ENCODE results near the gene DIP2C. TPM values are rescaled to one million over a fixed set of nuclear protein-coding genes. Genes with fewer than 3 reads are reported as not detected.

The DIP2C gene
- total RNA-seq, 1 experiment from 2014 or later: 11.0 TPM

DNA sequence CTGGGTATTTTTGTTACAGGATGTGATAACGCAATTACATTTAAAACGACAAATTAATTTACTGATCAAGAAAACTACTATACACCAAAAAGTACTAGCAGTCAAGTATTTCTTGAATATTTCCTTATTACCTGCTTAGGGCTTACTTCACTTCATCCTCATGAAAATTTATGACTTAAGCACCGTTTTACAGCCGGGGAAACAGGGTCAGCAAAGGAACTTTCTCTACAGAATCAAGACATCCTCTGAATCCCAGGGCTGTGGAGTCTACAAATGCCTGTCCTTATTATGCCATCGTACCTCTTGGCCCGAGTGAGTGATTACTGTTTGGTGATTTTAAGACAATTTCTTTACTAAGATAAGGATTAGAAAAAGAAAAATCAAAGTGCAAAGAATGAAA lies 305.9 kb downstream of the DIP2C start (continued):
- TF ChIP-seq, protein P1, sequence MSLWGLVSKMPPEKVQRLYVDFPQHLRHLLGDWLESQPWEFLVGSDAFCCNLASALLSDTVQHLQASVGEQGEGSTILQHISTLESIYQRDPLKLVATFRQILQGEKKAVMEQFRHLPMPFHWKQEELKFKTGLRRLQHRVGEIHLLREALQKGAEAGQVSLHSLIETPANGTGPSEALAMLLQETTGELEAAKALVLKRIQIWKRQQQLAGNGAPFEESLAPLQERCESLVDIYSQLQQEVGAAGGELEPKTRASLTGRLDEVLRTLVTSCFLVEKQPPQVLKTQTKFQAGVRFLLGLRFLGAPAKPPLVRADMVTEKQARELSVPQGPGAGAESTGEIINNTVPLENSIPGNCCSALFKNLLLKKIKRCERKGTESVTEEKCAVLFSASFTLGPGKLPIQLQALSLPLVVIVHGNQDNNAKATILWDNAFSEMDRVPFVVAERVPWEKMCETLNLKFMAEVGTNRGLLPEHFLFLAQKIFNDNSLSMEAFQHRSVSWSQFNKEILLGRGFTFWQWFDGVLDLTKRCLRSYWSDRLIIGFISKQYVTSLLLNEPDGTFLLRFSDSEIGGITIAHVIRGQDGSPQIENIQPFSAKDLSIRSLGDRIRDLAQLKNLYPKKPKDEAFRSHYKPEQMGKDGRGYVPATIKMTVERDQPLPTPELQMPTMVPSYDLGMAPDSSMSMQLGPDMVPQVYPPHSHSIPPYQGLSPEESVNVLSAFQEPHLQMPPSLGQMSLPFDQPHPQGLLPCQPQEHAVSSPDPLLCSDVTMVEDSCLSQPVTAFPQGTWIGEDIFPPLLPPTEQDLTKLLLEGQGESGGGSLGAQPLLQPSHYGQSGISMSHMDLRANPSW (CRISPR knock-in tag; conservative IDR thresholded peaks at IDR 0.05; ENCODE audit: low read depth): no peak
- TF ChIP-seq, protein P2, sequence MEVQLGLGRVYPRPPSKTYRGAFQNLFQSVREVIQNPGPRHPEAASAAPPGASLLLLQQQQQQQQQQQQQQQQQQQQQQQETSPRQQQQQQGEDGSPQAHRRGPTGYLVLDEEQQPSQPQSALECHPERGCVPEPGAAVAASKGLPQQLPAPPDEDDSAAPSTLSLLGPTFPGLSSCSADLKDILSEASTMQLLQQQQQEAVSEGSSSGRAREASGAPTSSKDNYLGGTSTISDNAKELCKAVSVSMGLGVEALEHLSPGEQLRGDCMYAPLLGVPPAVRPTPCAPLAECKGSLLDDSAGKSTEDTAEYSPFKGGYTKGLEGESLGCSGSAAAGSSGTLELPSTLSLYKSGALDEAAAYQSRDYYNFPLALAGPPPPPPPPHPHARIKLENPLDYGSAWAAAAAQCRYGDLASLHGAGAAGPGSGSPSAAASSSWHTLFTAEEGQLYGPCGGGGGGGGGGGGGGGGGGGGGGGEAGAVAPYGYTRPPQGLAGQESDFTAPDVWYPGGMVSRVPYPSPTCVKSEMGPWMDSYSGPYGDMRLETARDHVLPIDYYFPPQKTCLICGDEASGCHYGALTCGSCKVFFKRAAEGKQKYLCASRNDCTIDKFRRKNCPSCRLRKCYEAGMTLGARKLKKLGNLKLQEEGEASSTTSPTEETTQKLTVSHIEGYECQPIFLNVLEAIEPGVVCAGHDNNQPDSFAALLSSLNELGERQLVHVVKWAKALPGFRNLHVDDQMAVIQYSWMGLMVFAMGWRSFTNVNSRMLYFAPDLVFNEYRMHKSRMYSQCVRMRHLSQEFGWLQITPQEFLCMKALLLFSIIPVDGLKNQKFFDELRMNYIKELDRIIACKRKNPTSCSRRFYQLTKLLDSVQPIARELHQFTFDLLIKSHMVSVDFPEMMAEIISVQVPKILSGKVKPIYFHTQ (CRISPR knock-in tag; IDR thresholded peaks at IDR 0.05): no peak
- no peak for TF ChIP-seq FOXK1 (CRISPR knock-in tag; IDR thresholded peaks at IDR 0.05)
- TF ChIP-seq ZNF121 (CRISPR knock-in tag; IDR thresholded peaks at IDR 0.05): no peak

DNA sequence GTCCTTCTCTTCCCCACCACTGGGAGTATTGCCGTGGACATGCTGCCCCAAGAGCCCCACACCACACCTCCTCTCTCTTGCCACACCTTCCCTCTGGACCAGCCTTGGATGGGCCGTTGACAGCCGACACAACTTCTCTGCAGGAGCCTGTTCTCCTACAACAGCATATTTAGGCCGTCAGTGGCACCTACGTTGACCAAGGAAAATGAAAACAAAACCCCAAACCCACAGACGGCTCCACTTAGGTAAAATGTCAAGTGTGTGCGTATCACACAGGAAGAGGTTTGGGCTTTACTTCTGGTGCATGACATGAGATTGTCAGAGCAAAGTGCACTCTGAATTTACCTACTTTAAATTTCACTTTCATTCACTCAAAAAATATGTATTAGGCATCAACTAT lies 307.7 kb downstream of the DIP2C start:
- ChIA-PET POLR2A (no interaction called here), CTCF (no interaction called here)
- TF ChIP-seq GRHL2 (CRISPR knock-in tag; IDR thresholded peaks at IDR 0.05; ENCODE audit: insufficient replicate concordance, severe bottlenecking) (no peak), ETV6 (CRISPR knock-in tag; IDR thresholded peaks at IDR 0.05) (no peak), ZNF425 (CRISPR knock-in tag; conservative IDR thresholded peaks at IDR 0.05) (no peak), MYBL2 (CRISPR knock-in tag; IDR thresholded peaks at IDR 0.05) (no peak), TEAD1 (CRISPR knock-in tag; IDR thresholded peaks at IDR 0.05) (no peak), HMGA2 (CRISPR knock-in tag; IDR thresholded peaks at IDR 0.05) (no peak), CTCF (IDR thresholded peaks at IDR 0.05) (no peak), EMX1 (CRISPR knock-in tag; IDR thresholded peaks at IDR 0.05) (no peak), ZBTB21 (CRISPR knock-in tag; IDR thresholded peaks at IDR 0.05; ENCODE audit: borderline replicate concordance) (no peak), NFATC4 (CRISPR knock-in tag; IDR thresholded peaks at IDR 0.05) (no peak), GABPB1 (CRISPR knock-in tag; IDR thresholded peaks at IDR 0.05) (no peak), OVOL2 (CRISPR knock-in tag; IDR thresholded peaks at IDR 0.05; ENCODE audit: borderline replicate concordance) (no peak), MAX (CRISPR knock-in tag; IDR thresholded peaks at IDR 0.05) (no peak)
- TF ChIP-seq, protein P3, sequence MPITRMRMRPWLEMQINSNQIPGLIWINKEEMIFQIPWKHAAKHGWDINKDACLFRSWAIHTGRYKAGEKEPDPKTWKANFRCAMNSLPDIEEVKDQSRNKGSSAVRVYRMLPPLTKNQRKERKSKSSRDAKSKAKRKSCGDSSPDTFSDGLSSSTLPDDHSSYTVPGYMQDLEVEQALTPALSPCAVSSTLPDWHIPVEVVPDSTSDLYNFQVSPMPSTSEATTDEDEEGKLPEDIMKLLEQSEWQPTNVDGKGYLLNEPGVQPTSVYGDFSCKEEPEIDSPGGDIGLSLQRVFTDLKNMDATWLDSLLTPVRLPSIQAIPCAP (CRISPR knock-in tag; IDR thresholded peaks at IDR 0.05): no peak
- TF ChIP-seq, protein P4, sequence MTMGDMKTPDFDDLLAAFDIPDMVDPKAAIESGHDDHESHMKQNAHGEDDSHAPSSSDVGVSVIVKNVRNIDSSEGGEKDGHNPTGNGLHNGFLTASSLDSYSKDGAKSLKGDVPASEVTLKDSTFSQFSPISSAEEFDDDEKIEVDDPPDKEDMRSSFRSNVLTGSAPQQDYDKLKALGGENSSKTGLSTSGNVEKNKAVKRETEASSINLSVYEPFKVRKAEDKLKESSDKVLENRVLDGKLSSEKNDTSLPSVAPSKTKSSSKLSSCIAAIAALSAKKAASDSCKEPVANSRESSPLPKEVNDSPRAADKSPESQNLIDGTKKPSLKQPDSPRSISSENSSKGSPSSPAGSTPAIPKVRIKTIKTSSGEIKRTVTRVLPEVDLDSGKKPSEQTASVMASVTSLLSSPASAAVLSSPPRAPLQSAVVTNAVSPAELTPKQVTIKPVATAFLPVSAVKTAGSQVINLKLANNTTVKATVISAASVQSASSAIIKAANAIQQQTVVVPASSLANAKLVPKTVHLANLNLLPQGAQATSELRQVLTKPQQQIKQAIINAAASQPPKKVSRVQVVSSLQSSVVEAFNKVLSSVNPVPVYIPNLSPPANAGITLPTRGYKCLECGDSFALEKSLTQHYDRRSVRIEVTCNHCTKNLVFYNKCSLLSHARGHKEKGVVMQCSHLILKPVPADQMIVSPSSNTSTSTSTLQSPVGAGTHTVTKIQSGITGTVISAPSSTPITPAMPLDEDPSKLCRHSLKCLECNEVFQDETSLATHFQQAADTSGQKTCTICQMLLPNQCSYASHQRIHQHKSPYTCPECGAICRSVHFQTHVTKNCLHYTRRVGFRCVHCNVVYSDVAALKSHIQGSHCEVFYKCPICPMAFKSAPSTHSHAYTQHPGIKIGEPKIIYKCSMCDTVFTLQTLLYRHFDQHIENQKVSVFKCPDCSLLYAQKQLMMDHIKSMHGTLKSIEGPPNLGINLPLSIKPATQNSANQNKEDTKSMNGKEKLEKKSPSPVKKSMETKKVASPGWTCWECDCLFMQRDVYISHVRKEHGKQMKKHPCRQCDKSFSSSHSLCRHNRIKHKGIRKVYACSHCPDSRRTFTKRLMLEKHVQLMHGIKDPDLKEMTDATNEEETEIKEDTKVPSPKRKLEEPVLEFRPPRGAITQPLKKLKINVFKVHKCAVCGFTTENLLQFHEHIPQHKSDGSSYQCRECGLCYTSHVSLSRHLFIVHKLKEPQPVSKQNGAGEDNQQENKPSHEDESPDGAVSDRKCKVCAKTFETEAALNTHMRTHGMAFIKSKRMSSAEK (CRISPR knock-in tag; IDR thresholded peaks at IDR 0.05; ENCODE audit: borderline replicate concordance): no peak
- TF ChIP-seq, protein P5, sequence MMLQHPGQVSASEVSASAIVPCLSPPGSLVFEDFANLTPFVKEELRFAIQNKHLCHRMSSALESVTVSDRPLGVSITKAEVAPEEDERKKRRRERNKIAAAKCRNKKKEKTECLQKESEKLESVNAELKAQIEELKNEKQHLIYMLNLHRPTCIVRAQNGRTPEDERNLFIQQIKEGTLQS (CRISPR knock-in tag; conservative IDR thresholded peaks at IDR 0.05): no peak
- Mint-ChIP-seq H3K27ac (no peak overlapping the region; the same call in 1 of the 2 replicates), H3K9me3 (peaks cover 8% of the 10 kb centered on the region), H3K27me3 (ENCODE audit: low read depth) (no peaks in the 10 kb centered on the region), H3K4me1 (no peaks in the 10 kb centered on the region), H3K36me3 (peaks cover 9% of the 10 kb centered on the region; the same call in 1 of the 2 replicates), H3K4me3 (no peak overlapping the region)
- no peak for ATAC-seq
- DNase-seq (ENCODE audit: low spot score): no peak

Data from WTC11 (cell line).